Measurements from ENCODE around the gene CD9. TPM values are rescaled to one million over a fixed set of nuclear protein-coding genes. Genes with fewer than 3 reads are reported as not detected.
A peak's percentile ranks its signal among the peaks of the same experiment; 100 is the strongest.

Gene CD9
- total and polyA plus RNA-seq, 2 donors from 2014 or later: 301 to 421 TPM

GRCh38 chr12:6202304-6202703 is 2.1 kb downstream of the CD9 start:
- intact Hi-C loops (cut with DNase I): no loop called here
- no peaks in the 10 kb centered on the region for H3K9me3 ChIP-seq (ENCODE audit: control insufficient read depth in 2 of 3, insufficient read depth in 1 of 3, low read length in 3 of 3)
- peaks cover 0 to 3% (median 0%) of the 10 kb centered on the region in 3 donors for H3K36me3 ChIP-seq (ENCODE audit: control insufficient read depth in 2 of 3, insufficient read depth in 3 of 3, low read length in 3 of 3)
- peak overlapping the region; percentile 71 to 98 for H3K27ac ChIP-seq (ENCODE audit: low read depth in 2 of 2, low read length in 2 of 2)
- DNase-seq (no peak), FAIRE-seq (no peak)
- TF ChIP-seq CTCF (IDR thresholded peaks at IDR 0.05; ENCODE audit: borderline replicate concordance, extremely low read depth, insufficient read depth): no peak
- H3K4me1 ChIP-seq (ENCODE audit: control insufficient read depth in 2 of 3, insufficient read depth in 2 of 3, low read depth in 1 of 3, low read length in 3 of 3): peaks cover 0 to 21% (median 17%) of the 10 kb centered on the region in 3 donors
- H3K4me3 ChIP-seq (ENCODE audit: low read length in 3 of 3): peak overlapping the region in 2 of 3 donors; percentile 77 to 80
- peak overlapping the region in 2 of 3 donors; percentile 11 to 97 for H3K9ac ChIP-seq (ENCODE audit: low read length in 3 of 3)
- no peaks in the 10 kb centered on the region for H3K27me3 ChIP-seq (ENCODE audit: control insufficient read depth, insufficient read depth, low read length)

- Histone ChIP-seq H3K9me3 (ENCODE audit: control insufficient read depth in 2 of 3, insufficient read depth in 1 of 3, low read length in 3 of 3) (no peaks in the 10 kb centered on the region), H3K4me3 (ENCODE audit: low read length in 3 of 3) (peak overlapping the region in 2 of 3 donors; percentile 77 to 80), H3K4me1 (ENCODE audit: control insufficient read depth in 2 of 3, insufficient read depth in 2 of 3, low read depth in 1 of 3, low read length in 3 of 3) (peaks cover 0 to 25% (median 19%) of the 10 kb centered on the region in 3 donors), H3K27ac (ENCODE audit: low read depth in 2 of 2, low read length in 2 of 2) (peak overlapping the region in 1 of 2 donors; percentile 98), H3K36me3 (ENCODE audit: control insufficient read depth in 2 of 3, insufficient read depth in 3 of 3, low read length in 3 of 3) (peaks cover 0 to 3% (median 0%) of the 10 kb centered on the region in 3 donors), H3K9ac (ENCODE audit: low read length in 3 of 3) (peak overlapping the region in 2 of 3 donors; percentile 11 to 97), H3K27me3 (ENCODE audit: control insufficient read depth, insufficient read depth, low read length) (no peaks in the 10 kb centered on the region)
- DNase-seq: no peak
- no peak for TF ChIP-seq CTCF (IDR thresholded peaks at IDR 0.05; ENCODE audit: borderline replicate concordance, extremely low read depth, insufficient read depth)
- intact Hi-C loops (cut with DNase I): no loop called here
- no peak for FAIRE-seq
Measured at GRCh38 chr12:6202846-6203245, 2.6 kb downstream of the CD9 start.

- Histone ChIP-seq H3K27ac (ENCODE audit: low read depth in 2 of 2, low read length in 2 of 2) (peak overlapping the region in 1 of 2 donors; percentile 98), H3K36me3 (ENCODE audit: control insufficient read depth in 2 of 3, insufficient read depth in 3 of 3, low read length in 3 of 3) (peaks cover 0 to 3% (median 0%) of the 10 kb centered on the region in 3 donors), H3K9ac (ENCODE audit: low read length in 3 of 3) (peak overlapping the region in 1 of 3 donors; percentile 97), H3K9me3 (ENCODE audit: control insufficient read depth in 2 of 3, insufficient read depth in 1 of 3, low read length in 3 of 3) (no peaks in the 10 kb centered on the region), H3K4me1 (ENCODE audit: control insufficient read depth in 2 of 3, insufficient read depth in 2 of 3, low read depth in 1 of 3, low read length in 3 of 3) (peaks cover 0 to 25% (median 19%) of the 10 kb centered on the region in 3 donors), H3K4me3 (ENCODE audit: low read length in 3 of 3) (peak overlapping the region in 1 of 3 donors; percentile 80), H3K27me3 (ENCODE audit: control insufficient read depth, insufficient read depth, low read length) (no peaks in the 10 kb centered on the region)
- DNase-seq (no peak), FAIRE-seq (no peak)
- intact Hi-C loops (cut with DNase I): no loop called here
- no peak for TF ChIP-seq CTCF (IDR thresholded peaks at IDR 0.05; ENCODE audit: borderline replicate concordance, extremely low read depth, insufficient read depth)
Measured at GRCh38 chr12:6203601-6204000, 3.4 kb downstream of the CD9 start.
